ENCODE results near the gene LCN10.

DNA sequence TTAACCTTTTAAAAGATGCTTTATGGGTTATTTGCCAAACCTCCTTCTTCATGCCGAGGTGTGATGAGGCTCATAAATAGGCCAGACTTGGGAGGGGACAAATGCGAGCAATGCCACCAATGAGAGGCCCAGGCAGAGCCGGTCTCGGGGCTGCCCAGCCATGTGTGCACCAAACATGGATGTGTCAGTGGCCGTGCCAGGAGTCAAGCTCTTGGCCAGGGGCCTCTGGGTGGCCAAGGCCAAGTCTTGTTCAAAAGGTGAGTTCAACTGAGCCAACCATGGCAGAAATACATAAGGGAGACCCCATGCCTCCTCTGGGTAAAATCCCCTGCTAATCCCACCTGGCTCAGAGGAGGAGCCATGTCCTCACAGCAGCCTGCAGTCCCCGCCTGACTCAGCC is 32.5 kb upstream of the LCN10 start:
- TF ChIP-seq, protein P1, sequence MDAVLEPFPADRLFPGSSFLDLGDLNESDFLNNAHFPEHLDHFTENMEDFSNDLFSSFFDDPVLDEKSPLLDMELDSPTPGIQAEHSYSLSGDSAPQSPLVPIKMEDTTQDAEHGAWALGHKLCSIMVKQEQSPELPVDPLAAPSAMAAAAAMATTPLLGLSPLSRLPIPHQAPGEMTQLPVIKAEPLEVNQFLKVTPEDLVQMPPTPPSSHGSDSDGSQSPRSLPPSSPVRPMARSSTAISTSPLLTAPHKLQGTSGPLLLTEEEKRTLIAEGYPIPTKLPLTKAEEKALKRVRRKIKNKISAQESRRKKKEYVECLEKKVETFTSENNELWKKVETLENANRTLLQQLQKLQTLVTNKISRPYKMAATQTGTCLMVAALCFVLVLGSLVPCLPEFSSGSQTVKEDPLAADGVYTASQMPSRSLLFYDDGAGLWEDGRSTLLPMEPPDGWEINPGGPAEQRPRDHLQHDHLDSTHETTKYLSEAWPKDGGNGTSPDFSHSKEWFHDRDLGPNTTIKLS (IDR thresholded peaks at IDR 0.05; ENCODE audit: borderline replicate concordance, low read depth), result no peak
- TF ChIP-seq, protein P2, sequence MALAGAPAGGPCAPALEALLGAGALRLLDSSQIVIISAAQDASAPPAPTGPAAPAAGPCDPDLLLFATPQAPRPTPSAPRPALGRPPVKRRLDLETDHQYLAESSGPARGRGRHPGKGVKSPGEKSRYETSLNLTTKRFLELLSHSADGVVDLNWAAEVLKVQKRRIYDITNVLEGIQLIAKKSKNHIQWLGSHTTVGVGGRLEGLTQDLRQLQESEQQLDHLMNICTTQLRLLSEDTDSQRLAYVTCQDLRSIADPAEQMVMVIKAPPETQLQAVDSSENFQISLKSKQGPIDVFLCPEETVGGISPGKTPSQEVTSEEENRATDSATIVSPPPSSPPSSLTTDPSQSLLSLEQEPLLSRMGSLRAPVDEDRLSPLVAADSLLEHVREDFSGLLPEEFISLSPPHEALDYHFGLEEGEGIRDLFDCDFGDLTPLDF (CRISPR knock-in tag; IDR thresholded peaks at IDR 0.05), result no peak
- no peak for TF ChIP-seq ZNF445 (CRISPR knock-in tag; IDR thresholded peaks at IDR 0.05; ENCODE audit: low read depth)
- TF ChIP-seq DDX20 (tag; IDR thresholded peaks at IDR 0.05; ENCODE audit: low read depth), result no peak
- TF ChIP-seq HDGF (IDR thresholded peaks at IDR 0.05), result no peak
- TF ChIP-seq RFX5 (IDR thresholded peaks at IDR 0.05; ENCODE audit: low read depth, low read length), result no peak
- TF ChIP-seq, protein P3, sequence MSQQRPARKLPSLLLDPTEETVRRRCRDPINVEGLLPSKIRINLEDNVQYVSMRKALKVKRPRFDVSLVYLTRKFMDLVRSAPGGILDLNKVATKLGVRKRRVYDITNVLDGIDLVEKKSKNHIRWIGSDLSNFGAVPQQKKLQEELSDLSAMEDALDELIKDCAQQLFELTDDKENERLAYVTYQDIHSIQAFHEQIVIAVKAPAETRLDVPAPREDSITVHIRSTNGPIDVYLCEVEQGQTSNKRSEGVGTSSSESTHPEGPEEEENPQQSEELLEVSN (IDR thresholded peaks at IDR 0.05; ENCODE audit: borderline replicate concordance in 1 of 2, extremely low read depth in 1 of 2, insufficient read depth in 1 of 2, insufficient read length in 1 of 2, low read depth in 1 of 2, low read length in 1 of 2, poor library complexity in 1 of 2, severe bottlenecking in 1 of 2), result no peak
- TF ChIP-seq KLF10 (CRISPR knock-in tag; IDR thresholded peaks at IDR 0.05), result no peak
- TF ChIP-seq HDAC6 (IDR thresholded peaks at IDR 0.05; ENCODE audit: low read depth, low read length), result no peak
- no peak for TF ChIP-seq ZNF212 (CRISPR knock-in tag; IDR thresholded peaks at IDR 0.05)
- no peak for TF ChIP-seq ZNF764 (CRISPR knock-in tag; IDR thresholded peaks at IDR 0.05; ENCODE audit: low read depth)
- TF ChIP-seq, protein P4, sequence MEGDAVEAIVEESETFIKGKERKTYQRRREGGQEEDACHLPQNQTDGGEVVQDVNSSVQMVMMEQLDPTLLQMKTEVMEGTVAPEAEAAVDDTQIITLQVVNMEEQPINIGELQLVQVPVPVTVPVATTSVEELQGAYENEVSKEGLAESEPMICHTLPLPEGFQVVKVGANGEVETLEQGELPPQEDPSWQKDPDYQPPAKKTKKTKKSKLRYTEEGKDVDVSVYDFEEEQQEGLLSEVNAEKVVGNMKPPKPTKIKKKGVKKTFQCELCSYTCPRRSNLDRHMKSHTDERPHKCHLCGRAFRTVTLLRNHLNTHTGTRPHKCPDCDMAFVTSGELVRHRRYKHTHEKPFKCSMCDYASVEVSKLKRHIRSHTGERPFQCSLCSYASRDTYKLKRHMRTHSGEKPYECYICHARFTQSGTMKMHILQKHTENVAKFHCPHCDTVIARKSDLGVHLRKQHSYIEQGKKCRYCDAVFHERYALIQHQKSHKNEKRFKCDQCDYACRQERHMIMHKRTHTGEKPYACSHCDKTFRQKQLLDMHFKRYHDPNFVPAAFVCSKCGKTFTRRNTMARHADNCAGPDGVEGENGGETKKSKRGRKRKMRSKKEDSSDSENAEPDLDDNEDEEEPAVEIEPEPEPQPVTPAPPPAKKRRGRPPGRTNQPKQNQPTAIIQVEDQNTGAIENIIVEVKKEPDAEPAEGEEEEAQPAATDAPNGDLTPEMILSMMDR (IDR thresholded peaks at IDR 0.05 in 2 of 3, conservative IDR thresholded peaks at IDR 0.05 in 1 of 3; ENCODE audit: insufficient read depth in 2 of 3, low read depth in 1 of 3, low read length in 3 of 3), result no peak
